Dendritic cell treated with granulocyte-macrophage colony-stimulating factor and Interleukin-4, amounts not matched to agents 40 ng/mL and 50 ng/mL, for 4 days (primary cell): ENCODE results near the gene TTC7B.
A peak's percentile ranks its signal among the peaks of the same experiment; 100 is the strongest.

ENCODE experiments used
- H3K27ac Mint-ChIP-seq: one replicate; pipeline ENCODE4 v1.8.0; 2022; ENCODE audit warnings: mild to moderate bottlenecking, mixed read lengths
- H3K27me3 Mint-ChIP-seq: one replicate; pipeline ENCODE4 v1.8.0; 2022; ENCODE audit warnings: mild to moderate bottlenecking, mixed read lengths
- H3K36me3 Mint-ChIP-seq: one replicate; pipeline ENCODE4 v1.8.0; 2022; ENCODE audit warnings: low read depth, mixed read lengths
- H3K4me1 Mint-ChIP-seq: one replicate; pipeline ENCODE4 v1.8.0; 2022; ENCODE audit warnings: low read depth, mixed read lengths
- H3K4me3 Mint-ChIP-seq: one replicate; pipeline ENCODE4 v1.8.0; 2022; ENCODE audit warnings: mild to moderate bottlenecking, moderate library complexity, mixed read lengths
- H3K9me3 Mint-ChIP-seq: one replicate; pipeline ENCODE4 v1.8.0; 2022; ENCODE audit warnings: mixed read lengths
- intact Hi-C: fragments of 100-400 bp; cut with micrococcal nuclease; formaldehyde crosslinking; loops from one replicate; pipeline ENCODE4 v1.15.0; 2022

Gene TTC7B

GRCh38 chr14:90819734-90820393 is 3.6 kb upstream of the TTC7B start:
- peaks cover 14% of the 10 kb centered on the region for H3K4me1 Mint-ChIP-seq
- intact Hi-C loops: loop anchor here (5.0 kb wide), 1 partner anchor 38 kb away; no protein-coding TSS in a partner anchor

GRCh38 chr14:90818715-90819114 is 2.5 kb upstream of the TTC7B start:
- H3K36me3 Mint-ChIP-seq: peaks cover 5% of the 10 kb centered on the region

More at GRCh38 chr14:90819734-90820393, 3.6 kb upstream of the TTC7B start:
- Mint-ChIP-seq H3K9me3 (peaks cover 17% of the 10 kb centered on the region), H3K36me3 (peaks cover 11% of the 10 kb centered on the region), H3K27ac (no peak overlapping the region), H3K27me3 (peaks cover 25% of the 10 kb centered on the region), H3K4me3 (no peak overlapping the region)

GRCh38 chr14:90816681-90817436 is 629 bp upstream of the TTC7B start:
- peaks cover 5% of the 10 kb centered on the region for H3K36me3 Mint-ChIP-seq
- H3K4me3 Mint-ChIP-seq: peak overlapping the region; percentile 44
- H3K9me3 Mint-ChIP-seq: no peaks in the 10 kb centered on the region
- H3K27me3 Mint-ChIP-seq: peaks cover 26% of the 10 kb centered on the region
- no peak overlapping the region for H3K27ac Mint-ChIP-seq
- peaks cover 35% of the 10 kb centered on the region for H3K4me1 Mint-ChIP-seq
- intact Hi-C loops: loop anchor here (5.0 kb wide), 1 partner anchor 35 kb away; no protein-coding TSS in a partner anchor

More at GRCh38 chr14:90818715-90819114, 2.5 kb upstream of the TTC7B start:
- H3K4me3 Mint-ChIP-seq: no peak overlapping the region
- H3K4me1 Mint-ChIP-seq: peaks cover 25% of the 10 kb centered on the region
- intact Hi-C loops: loop anchor here (5.0 kb wide), 1 partner anchor 36 kb away; no protein-coding TSS in a partner anchor
- H3K9me3 Mint-ChIP-seq: peaks cover 6% of the 10 kb centered on the region
- H3K27me3 Mint-ChIP-seq: peaks cover 24% of the 10 kb centered on the region
- no peak overlapping the region for H3K27ac Mint-ChIP-seq

- H3K4me3 Mint-ChIP-seq: peak overlapping the region; percentile 74
- intact Hi-C loops: loop anchor here (5.0 kb wide), 1 partner anchor 33 kb away; no protein-coding TSS in a partner anchor
- peak overlapping the region; percentile 33 for H3K27ac Mint-ChIP-seq
- peaks cover 5% of the 10 kb centered on the region for H3K36me3 Mint-ChIP-seq
- peaks cover 30% of the 10 kb centered on the region for H3K4me1 Mint-ChIP-seq
- H3K27me3 Mint-ChIP-seq: peaks cover 21% of the 10 kb centered on the region
- H3K9me3 Mint-ChIP-seq: no peaks in the 10 kb centered on the region
Measured at GRCh38 chr14:90815572-90815821, 733 bp downstream of the TTC7B start.

GRCh38 chr14:90814806-90815571 is 1.2 kb downstream of the TTC7B start:
- H3K9me3 Mint-ChIP-seq: no peaks in the 10 kb centered on the region
- H3K36me3 Mint-ChIP-seq: peaks cover 5% of the 10 kb centered on the region
- H3K4me1 Mint-ChIP-seq: peaks cover 30% of the 10 kb centered on the region
- peak overlapping the region; percentile 33 for H3K27ac Mint-ChIP-seq
- peaks cover 19% of the 10 kb centered on the region for H3K27me3 Mint-ChIP-seq
- peak overlapping the region; percentile 74 for H3K4me3 Mint-ChIP-seq
- intact Hi-C loops: loop anchor here (5.0 kb wide), 1 partner anchor 33 kb away; no protein-coding TSS in a partner anchor

- H3K9me3 Mint-ChIP-seq: no peaks in the 10 kb centered on the region
- no peak overlapping the region for H3K27ac Mint-ChIP-seq
- intact Hi-C loops: no loop called here
Measured at GRCh38 chr14:90813442-90813841, 2.8 kb downstream of the TTC7B start.

GRCh38 chr14:90812109-90812508 is 4.1 kb downstream of the TTC7B start:
- intact Hi-C loops: no loop called here
- Mint-ChIP-seq H3K27me3 (peaks cover 10% of the 10 kb centered on the region), H3K4me1 (peaks cover 49% of the 10 kb centered on the region), H3K9me3 (no peaks in the 10 kb centered on the region), H3K4me3 (no peak overlapping the region), H3K36me3 (peaks cover 5% of the 10 kb centered on the region), H3K27ac (no peak overlapping the region)

More at GRCh38 chr14:90813442-90813841, 2.8 kb downstream of the TTC7B start:
- Mint-ChIP-seq H3K36me3 (peaks cover 5% of the 10 kb centered on the region), H3K4me1 (peaks cover 40% of the 10 kb centered on the region), H3K4me3 (no peak overlapping the region), H3K27me3 (peaks cover 18% of the 10 kb centered on the region)

- Mint-ChIP-seq H3K27ac (no peak overlapping the region), H3K4me1 (peaks cover 54% of the 10 kb centered on the region), H3K27me3 (peaks cover 8% of the 10 kb centered on the region), H3K4me3 (no peak overlapping the region), H3K36me3 (peaks cover 5% of the 10 kb centered on the region), H3K9me3 (no peaks in the 10 kb centered on the region)
- intact Hi-C loops: no loop called here
Measured at GRCh38 chr14:90811641-90812040, 4.6 kb downstream of the TTC7B start.

- Mint-ChIP-seq H3K4me3 (no peak overlapping the region), H3K9me3 (no peaks in the 10 kb centered on the region), H3K36me3 (peaks cover 5% of the 10 kb centered on the region), H3K27me3 (peaks cover 9% of the 10 kb centered on the region), H3K27ac (no peak overlapping the region), H3K4me1 (peaks cover 62% of the 10 kb centered on the region)
- intact Hi-C loops: no loop called here
Measured at GRCh38 chr14:90810806-90811205, 5.4 kb downstream of the TTC7B start.

GRCh38 chr14:90809530-90810312 is 6.5 kb downstream of the TTC7B start:
- Mint-ChIP-seq H3K27ac (no peak overlapping the region), H3K4me1 (peaks cover 58% of the 10 kb centered on the region), H3K9me3 (no peaks in the 10 kb centered on the region), H3K4me3 (no peak overlapping the region), H3K36me3 (no peaks in the 10 kb centered on the region), H3K27me3 (peaks cover 3% of the 10 kb centered on the region)
- intact Hi-C loops: no loop called here

GRCh38 chr14:90808759-90809529 is 7.3 kb downstream of the TTC7B start:
- H3K9me3 Mint-ChIP-seq: no peaks in the 10 kb centered on the region
- H3K4me3 Mint-ChIP-seq: no peak overlapping the region
- H3K36me3 Mint-ChIP-seq: no peaks in the 10 kb centered on the region
- peaks cover 58% of the 10 kb centered on the region for H3K4me1 Mint-ChIP-seq
- intact Hi-C loops: no loop called here
- no peak overlapping the region for H3K27ac Mint-ChIP-seq
- H3K27me3 Mint-ChIP-seq: peaks cover 3% of the 10 kb centered on the region

GRCh38 chr14:90807060-90807459 is 9.2 kb downstream of the TTC7B start:
- Mint-ChIP-seq H3K9me3 (no peaks in the 10 kb centered on the region), H3K4me1 (peaks cover 64% of the 10 kb centered on the region), H3K36me3 (no peaks in the 10 kb centered on the region), H3K27ac (peak overlapping the region; percentile 16), H3K4me3 (no peak overlapping the region), H3K27me3 (peaks cover 8% of the 10 kb centered on the region)
- intact Hi-C loops: no loop called here
